ENCODE results near the gene DPPA3.
"Not testable (repeated sequence)": the region's sequence is repeated elsewhere in the genome, so short reads cannot be mapped to it uniquely, and the experiment has no call there.

DPPA3 gene

DNA sequence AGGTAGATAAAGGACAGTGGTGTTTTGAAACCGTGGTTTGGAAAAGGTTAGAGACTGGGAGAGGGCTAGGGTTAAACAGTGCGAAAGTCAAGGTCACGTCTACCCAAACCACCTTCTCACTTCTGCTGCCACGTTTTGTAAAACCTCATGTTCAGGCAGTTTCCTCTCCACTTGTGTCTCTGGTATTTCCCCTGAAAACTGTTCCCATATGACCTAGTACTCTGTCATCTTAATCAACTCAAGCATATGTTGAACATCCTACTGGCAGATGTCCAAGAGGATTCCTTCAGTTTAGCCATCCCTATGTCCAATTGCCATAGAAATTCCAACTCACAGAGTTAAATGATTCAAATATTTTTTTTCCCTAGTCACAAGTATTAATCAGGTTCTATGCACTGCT, 18.5 kb downstream of the DPPA3 start:
- no peak for DNase-seq (ENCODE audit: low spot score)
- no peak for FAIRE-seq

DNA sequence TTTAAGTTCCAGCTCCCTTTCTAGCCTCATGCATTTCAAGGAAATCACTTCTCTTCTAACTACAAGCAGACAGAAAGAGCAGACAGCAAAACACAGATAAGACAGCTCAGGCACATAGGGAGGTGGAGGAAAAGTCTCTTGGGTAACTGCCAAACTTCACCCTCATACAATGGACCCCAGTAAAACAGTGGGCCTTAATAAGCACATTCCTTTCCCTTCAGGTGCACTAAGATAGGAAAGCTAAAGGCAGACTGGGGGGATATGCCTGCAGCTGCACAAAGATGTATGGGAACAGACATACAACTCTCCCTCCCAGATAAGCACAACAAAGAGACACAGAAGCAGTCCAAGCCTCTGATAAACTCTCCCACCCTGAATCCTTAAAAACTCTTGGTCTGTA, 19.8 kb downstream of the DPPA3 start:
- not testable (repeated sequence) for FAIRE-seq

DNA sequence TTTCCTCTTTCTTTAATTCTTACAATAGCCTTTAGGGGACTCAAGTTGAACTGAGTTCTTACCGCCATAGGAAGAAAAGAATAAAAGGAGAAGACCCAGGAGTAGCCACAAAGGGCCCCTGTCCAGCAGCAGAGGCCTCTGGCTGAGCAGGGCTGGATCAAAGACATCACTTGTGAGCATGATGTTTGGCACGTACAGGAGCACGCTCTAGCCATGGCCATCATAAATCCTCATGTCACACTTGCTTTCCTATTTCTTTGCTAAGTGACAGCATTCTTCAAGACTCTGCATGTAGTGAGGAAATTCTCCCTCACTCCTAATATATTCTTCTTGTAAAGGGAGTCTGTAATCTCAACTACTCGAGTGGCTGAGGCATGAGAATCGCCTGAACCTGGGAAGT, 20.3 kb downstream of the DPPA3 start:
- FAIRE-seq, result peak; percentile 85
- no peak for DNase-seq (ENCODE audit: low spot score)

More for the DNA sequence above, 19.8 kb downstream of the DPPA3 start:
- DNase-seq (ENCODE audit: low spot score), result not testable (repeated sequence)

DNA sequence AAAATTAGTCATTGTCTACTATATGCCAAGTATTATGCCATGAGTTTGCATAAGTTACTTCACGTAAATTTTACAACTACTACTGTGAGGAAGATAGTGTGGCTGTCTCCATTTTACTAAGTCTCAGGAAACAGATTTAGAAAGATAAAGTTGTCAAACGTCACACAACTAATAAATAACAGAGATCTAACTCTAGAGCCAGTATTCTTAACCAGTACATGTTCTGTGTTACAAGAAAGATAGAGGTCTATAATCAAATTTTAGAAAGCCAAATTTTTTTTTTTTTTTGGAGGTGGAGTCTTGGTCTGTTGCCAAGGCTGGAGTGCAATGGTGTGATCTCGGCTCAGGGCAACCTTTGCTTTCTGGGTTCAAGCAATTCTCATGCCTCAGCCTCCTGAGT, 21.8 kb downstream of the DPPA3 start:
- FAIRE-seq (no peak), DNase-seq (ENCODE audit: low spot score) (no peak)

DNA sequence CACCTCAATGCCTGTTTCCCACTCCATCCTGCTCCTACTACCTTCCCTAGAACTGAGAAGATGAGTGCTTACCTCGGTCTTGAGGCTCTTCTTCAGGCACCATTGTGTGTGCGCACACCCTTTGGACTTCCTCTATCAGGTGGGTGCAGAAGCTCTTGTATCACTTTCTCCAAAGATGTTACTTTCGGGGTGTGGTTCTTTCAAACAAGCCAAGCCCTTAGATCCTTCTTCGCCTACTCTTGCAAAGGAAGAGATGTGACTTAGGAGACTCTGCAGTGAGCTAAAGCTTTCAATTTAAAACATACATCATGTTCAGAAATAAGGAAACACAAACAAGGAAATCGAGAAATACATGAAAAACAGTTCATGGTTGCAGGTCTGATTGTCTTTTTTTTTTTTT, 36.0 kb downstream of the DPPA3 start, which contains the start of gene CLEC4C:
CLEC4C (minus strand) TSS at position 130 of the 400 bp plus-strand sequence; CDS start at position 103, 27 bp downstream.
- no peak for DNase-seq (ENCODE audit: low spot score)
- FAIRE-seq, result no peak

DNA sequence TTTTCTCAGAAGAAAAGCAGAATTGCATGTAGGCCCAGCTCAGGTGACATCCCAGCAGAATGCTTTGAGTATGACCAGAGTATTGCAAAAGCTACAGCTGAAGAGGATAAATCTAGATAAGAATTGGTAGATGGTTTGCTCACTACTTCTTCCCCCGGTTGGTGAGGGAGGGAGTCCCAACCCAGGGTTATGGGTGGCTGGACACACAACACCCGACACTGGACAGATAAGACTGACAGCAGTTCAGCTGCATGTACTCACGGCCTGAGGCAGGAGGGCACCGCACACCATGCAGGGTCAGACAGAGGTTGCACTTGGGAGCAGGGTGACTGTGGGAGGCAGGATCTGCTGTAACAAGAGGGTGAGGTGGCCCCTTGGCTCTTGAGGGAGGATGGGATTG, 37.6 kb downstream of the DPPA3 start:
- peak; percentile 5 for FAIRE-seq
- no peak for DNase-seq (ENCODE audit: low spot score)

DNA sequence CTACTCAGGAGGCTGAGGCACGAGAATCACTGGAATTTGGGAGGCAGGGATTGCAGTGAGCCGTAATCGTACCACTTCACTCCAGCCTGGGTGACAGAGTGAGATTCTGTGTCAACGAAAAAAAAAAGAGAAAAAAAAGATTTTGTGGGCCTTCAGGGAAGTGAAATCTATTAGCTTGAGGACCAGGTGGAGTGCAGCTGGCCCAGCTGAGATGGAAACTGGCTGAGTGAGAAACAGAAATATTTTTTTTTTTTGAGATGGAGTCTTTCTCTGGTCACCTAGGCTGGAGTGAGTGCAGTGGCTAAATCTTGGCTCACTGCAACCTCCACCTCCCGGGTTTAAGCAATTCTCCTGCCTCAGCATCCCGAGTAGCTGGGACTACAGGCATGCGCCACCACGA, 38.2 kb downstream of the DPPA3 start:
- no peak for FAIRE-seq
- DNase-seq (ENCODE audit: low spot score), result no peak

DNA sequence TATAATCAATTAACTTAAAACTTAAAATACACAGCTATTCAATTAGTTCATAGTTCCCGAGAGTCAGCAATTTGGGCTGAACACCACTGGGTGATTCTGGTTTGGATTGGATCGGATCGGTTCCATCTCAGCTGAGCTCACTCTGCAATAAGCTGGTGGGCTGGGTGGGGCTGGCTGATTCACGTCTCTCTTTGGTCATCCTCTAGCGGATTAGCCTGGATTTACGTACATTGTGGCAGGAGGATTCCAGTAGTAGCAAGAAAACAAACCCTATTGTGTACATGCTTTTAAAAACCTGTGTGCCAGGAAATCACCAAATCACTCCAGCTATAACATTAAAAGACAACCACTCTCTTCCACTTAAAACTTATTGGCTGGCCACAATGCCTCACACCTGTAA, 39.1 kb downstream of the DPPA3 start:
- no peak for DNase-seq (ENCODE audit: low spot score)

DNA sequence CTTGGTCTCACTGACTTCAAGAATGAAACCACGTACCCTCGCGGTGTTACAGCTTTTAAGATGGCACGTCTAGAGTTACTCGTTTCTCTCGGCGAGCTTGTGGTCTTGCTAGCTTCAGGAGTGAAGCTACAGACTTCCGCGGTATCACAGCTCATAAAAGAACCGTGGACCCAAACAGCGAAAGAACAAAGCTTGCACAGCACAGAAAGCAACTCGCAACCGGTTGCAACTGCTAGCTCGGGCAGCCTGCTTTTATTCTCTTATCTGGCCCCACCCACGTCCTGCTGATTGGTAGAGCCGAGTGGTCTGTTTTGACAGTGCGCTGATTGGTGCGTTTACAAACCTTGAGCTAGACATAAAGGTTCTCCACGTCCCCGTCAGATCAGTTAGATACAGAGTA, 40.2 kb downstream of the DPPA3 start:
- DNase-seq (ENCODE audit: low spot score) (no peak), FAIRE-seq (no peak)

More for the DNA sequence above, 39.1 kb downstream of the DPPA3 start:
- no peak for FAIRE-seq

DNA sequence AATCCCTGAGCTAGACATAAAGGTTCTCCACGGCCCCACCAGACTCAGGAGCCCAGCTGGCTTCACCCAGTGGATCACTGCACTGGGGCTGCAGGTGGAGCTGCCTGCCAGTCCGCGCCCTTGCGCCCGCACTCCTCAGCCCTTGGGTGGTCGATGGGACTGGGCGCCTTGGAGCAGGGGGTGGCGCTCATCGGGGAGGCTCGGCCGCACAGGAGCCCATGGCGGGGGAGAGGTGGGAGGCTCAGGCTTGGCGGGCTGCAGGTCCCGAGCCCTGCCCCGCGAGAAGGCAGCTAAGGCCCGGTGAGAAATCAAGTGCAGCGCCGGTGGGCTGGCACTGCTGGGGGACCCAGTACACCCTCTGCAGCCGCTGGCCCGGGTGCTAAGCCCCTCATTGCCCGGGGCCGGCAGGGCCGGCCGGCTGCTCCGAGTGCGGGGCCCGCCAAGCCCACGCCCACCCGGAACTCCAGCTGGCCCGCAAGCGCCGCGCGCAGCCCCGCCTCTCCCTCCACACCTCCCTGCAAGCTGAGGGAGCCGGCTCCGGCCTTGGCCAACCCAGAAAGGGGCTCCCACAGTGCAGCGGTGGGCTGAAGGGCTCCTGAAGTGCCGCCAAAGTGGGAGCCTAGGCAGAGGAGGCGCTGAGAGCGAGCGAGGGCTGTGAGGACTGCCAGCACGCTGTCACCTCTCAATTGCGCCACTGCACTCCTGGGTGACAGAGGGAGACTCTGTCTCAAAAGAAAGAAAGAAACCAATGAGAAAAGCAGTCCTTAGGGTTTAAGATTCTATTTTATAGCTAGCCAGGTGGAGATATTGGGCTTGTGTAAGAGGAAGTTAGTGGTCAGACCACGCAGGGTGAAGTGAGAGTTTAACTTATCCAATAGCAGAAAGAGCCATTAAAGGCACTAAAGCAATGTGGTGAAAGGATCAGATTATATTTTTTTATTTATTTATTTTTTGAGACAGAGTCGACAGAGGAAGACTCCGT, 41.0 kb downstream of the DPPA3 start:
- FAIRE-seq; DNase-seq (ENCODE audit: low spot score): not testable (repeated sequence)

DNA sequence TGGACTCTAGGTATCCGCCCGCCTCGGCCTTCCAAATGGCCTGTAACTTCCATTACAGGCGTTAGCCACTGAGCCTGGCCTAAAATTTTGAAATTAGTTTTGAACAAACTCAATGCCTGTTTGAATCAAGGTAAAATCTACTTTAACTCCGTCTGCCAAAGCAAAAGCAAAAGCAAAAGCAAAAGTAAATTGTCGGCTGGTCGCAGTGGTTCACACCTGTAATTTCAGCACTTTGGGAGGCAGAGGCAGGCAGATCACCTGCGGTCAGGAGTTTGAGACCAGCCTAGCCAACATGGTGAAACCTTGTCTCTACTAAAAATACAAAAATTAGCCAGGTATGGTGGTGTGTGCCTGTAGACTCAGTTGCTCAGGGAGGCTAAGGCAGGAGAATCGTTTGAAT, 44.4 kb downstream of the DPPA3 start:
- FAIRE-seq; DNase-seq (ENCODE audit: low spot score): not testable (repeated sequence)

DNA sequence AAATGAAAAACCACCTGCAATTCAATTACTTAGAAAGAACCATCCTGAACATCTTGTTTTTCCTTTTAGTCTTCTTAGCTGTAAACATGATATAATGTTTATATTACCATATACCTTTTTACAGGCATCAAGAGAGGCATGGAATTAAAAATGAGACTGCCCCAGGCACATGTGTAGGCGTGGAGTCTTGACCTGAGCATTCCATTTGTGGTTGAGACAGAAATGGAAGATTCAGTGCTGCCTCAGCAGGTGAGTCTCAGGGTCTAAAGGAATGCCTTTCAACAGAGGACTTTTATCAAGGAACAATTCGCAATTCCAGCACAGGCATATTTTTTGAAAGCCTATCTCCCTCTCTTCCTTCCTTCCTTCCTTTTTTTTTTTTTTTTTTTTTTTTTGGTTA, 45.8 kb downstream of the DPPA3 start:
- DNase-seq (ENCODE audit: low spot score) (no peak), FAIRE-seq (no peak)

DNA sequence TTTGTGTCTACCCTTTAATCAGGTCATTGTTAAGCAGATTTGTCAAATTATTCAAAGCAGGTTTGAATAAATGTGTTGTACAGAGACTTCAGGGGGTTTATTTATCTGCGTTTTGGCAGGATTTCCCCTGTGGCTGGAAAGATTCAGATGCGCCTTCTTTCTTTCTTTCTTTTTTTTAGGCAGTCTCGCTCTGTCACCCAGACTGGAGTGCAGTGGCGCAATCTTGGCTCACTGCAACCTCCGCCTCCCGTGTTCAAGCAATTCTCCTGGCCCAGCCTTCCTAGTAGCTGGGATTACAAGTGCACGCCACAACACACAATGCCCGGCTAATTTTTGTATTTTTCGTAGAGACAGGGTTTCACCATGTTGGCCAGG, 47.5 kb downstream of the DPPA3 start:
- DNase-seq (ENCODE audit: low spot score), result no peak
- no peak for FAIRE-seq
